NCI-H446 treated with DMSO at 0.1 percent for 48 hours (cell line): ENCODE results near the gene NXN.

ENCODE experiments used
- DNase-seq: peaks from one replicate; lab custom pipeline; 2025; lab: John Stamatoyannopoulos, UW

The NXN gene

GRCh38 chr17:979539-980405 lies at the start of gene NXN:
TSS of gene NXN (minus strand) at chr17:979776.
- DNase-seq: peak; percentile 18

DNA sequence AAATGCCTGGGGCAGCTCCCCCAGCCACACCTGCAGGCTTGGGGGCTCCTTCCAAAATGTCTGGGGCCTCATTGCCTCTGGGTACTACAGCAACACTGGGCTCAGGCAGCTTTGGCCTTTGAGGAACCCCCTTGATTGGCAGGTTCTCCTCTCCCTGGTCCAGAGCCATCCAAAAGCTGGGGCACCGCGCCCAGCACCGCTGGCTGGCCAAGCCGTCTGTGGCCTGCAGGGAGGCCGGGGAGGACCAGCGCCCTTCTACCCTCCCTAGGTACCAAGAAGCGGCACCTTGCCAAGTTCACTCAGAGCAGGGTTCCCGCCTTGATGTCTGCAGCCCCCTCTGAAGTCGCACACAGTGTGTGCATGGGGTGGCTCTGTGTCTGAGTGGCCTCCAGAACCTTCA lies 47.5 kb upstream of the NXN start:
- no peak for DNase-seq

DNA sequence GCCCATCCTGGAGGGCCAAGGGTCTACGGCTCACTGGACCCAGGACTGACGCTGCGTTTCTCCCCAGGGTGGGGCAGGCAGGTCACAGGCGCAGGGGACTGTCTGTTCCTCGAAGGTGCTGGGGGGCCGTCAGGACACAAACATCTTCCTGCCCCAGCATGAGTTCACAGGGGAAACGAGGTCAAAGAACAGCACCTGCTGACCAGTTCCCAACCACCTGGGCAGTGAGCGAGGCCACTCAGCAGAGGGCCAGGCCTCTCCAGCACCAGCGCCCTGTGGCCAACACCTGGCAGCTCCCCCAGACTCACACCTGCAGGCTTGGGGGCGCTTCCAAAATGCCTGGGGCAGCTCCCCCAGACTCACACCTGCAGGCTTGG lies 47.0 kb upstream of the NXN start:
- no peak for DNase-seq

DNA sequence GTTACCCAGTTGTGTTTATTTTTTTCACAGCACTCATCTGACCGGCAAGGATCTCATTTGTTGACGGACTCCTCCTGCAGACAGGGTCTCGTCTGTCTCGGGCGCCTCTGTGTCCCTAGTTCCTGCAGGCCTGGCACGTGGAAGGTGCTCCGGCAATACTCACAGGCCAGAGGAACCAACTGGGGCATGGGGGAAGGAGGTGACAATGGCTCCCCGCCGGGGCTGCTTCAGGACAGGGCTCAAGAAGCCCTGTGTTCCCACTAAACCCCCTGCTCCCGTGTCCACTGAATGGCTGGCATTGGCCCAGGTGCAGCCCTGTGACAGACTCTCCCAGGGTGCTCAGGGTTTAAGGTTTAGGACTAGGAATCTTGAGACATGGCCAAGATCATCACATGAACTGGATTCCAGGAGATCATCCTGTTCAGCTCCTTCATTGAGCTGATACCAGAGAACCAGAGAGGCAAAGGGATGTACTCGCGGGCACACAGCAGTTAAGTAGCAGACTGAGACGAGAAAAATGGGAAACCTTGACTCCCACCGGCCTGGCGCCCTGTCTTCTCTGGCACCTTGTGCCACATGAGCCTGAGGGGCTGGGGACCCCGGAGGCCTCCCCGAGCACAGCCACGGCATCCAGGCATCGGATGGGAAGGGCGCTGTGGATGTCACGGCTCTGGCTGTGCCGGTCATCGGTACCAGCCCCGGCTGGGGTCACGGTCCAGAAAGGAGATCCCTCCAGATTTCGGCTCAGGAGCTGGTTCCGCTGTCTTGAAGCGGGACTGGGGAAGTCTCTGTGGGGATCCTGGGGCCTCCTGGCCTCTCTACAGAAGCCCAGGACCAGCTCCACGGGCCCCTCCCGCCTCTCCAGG lies 46.4 kb upstream of the NXN start:
- DNase-seq: no peak

- no peak for DNase-seq
These were observed 44.5 kb upstream of the NXN start for GRCh38 chr17:1024076-1024475.

GRCh38 chr17:1022278-1023024 lies 42.9 kb upstream of the NXN start:
- DNase-seq: peak; percentile 7

- DNase-seq: no peak
These were observed 41.6 kb upstream of the NXN start for GRCh38 chr17:1021147-1021546.

- DNase-seq: no peak
These were observed 39.9 kb upstream of the NXN start for GRCh38 chr17:1019451-1019850.

- no peak for DNase-seq
These were observed 39.0 kb upstream of the NXN start for GRCh38 chr17:1018547-1018946.

- DNase-seq: no peak
These were observed 34.1 kb upstream of the NXN start for GRCh38 chr17:1013729-1014090.

DNA sequence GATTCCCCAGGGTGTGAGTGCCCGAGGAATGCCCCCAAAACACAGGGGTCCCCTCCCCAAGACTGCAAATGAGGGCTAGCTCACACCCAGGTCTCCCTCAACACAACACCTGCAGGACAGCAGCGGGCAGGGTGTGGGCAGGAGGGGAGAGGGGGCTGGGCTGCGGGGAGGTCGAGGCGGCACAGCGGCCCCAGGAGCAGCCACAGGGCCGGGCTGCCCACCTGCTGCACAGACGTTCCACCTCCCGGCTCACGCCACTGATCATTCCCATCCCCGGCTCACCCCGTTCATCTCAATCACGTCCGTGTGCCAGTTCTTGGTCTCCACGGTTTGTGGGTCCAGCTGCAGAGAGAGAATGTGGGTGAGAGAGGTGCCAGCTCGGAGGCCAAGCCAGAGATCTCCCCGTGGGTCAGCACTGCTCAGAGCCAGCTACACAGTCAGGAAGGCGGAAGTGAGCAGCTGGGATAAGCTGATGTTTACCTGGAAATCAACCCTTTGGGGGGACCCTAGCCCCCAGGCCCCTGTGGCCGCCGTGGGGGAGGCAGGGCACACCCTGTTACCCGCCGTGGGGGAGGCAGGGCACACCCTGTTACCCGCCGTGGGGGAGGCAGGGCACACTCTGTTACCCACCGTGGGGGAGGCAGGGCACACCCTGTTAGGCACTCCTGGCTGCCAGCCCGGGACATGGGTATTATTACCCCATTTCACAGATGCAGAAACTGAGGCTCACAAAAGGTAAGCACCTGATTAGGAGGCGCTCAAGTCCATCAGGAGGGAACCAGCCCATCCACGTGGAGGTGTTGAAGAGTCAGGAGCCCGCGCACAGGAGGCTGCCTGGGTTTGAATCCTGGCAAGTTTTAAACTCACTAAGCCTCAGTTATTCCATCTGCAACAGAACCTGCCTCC lies 33.5 kb upstream of the NXN start:
- DNase-seq: no peak

GRCh38 chr17:1011760-1012735 lies 32.5 kb upstream of the NXN start:
- no peak for DNase-seq

DNA sequence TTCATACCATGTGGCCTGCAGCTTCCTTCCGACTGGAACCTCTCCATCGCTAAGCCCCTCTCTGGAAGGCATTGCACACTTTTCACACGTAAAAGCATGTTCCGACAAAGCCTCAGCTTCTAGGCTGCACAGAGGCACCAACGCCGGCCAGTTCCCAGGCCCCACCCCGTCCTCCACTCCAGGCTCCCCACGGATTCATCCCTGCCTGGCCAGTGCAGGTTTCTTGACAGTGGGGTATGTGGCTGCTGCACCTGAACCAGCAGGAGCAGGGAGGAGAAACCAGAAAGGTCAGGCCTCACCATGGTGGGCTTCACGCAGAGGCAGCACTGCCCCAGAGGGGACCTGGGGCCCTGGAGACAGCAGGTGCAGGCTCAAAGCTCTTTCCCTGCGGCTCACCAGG lies 31.6 kb upstream of the NXN start:
- DNase-seq: no peak

DNA sequence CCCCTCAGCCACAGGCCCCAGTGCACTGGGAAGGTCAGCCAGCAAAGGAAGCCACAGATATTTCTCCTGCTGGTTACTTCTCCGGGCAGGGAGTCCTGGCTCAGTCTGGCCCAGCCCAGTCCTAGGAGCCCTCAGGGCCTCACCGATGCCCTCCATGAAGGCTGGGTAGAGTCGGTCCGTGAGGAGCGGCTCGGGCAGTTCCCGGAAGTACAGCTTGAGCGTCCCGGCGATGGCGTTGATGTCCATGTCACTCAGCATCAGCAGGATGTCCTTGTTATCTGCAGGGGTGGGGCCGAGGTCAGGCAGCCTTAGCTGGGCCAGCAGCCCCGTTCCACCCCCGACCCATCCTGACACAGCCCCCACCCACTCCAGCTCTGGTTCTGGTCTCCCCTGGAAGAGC lies 31.0 kb upstream of the NXN start:
- no peak for DNase-seq

- no peak for DNase-seq
These were observed 30.5 kb upstream of the NXN start for GRCh38 chr17:1010086-1010450.

GRCh38 chr17:1009229-1010085 lies 29.9 kb upstream of the NXN start:
- DNase-seq: no peak

DNA sequence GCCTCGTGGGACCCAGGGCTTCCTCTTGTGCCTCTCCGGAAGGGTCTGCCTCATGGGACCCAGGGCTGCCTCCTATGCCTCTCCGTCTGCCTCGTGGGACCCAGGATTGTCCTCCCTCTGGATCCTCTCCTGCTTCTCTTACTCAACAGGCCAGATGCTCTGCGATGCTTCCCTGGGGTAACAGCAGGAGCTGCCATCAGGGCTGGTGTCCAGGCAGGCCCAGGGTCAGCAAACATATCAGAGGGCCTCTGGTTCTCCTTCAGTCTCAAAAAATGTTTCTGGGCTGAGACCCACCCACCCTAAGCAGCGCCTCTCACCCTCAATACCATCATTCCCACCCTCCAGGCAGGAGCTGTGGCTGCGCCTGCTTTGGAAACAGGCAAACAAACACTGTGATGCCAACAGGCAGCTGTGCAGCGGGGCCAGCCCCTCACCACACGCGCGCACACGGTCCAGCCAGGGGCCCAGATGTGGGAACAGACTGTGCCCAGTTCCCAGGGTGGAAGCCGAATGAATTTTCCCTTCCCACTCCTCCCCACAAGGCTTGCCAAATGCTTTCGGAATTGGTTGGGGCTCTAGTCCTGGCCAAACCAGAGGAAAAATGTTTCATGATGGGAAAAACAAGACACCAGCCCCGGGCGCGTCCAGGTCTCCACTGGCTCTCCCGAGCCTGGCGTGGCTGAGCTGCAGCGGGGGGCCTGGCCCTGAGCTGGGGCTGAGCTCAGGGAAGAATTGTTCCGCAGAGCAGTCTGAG lies 28.6 kb upstream of the NXN start:
- no peak for DNase-seq

DNA sequence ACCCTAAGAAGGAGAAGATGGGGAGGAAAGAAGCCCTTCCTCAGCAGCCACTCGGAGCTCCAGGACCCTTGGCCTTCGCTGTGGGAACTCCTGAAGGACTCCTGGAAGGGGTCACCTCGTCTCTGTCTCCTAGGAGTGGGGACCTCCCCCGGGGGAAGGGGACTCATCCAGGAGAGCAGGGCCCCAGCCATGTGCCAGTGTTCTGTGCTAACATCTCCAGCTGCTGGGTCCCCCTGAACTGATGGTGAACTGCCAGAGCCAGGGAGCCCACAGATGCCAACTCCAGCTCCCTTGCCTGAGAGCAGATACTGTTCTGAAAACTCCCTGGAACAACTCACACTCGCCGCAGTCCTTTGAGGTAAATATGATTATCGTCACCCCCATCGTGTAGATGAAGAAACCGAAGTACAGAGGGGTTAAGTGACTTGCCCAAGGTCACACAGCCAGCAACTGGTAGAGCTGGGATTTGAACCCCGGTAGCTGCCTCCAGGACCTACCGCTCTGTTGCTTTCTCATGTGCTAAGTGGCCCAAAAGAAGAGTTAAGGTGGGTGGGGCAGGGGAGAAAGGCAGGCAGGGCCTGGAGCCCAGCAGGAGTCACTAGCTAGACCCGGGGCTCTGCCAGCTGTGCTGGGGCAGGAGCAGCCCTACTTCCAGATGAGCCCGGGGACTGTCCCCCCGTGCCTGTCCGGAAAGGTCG lies 27.9 kb upstream of the NXN start:
- no peak for DNase-seq
